NB4 (cell line): ENCODE measurements around the gene TDP2.
A peak's percentile ranks its signal among the peaks of the same experiment; 100 is the strongest.
"Not testable (repeated sequence)": the region's sequence is repeated elsewhere in the genome, so short reads cannot be mapped to it uniquely, and the experiment has no call there.

Experiments
- DNase-seq: peaks from one replicate; pipeline ENCODE4 v3.0.0; 2010; ENCODE audit warnings: low read depth
- H3K4me3 ChIP-seq: one replicate; pipeline ENCODE4 v1.5.1; 2011; ENCODE audit warnings: mild to moderate bottlenecking, low read depth, low read length, moderate library complexity
- CTCF ChIP-seq: IDR thresholded peaks from one replicate; pipeline ENCODE4 v1.5.1; 2012; ENCODE audit warnings: low read depth, low read length
- MYC ChIP-seq: IDR thresholded peaks from 2 replicates; pipeline ENCODE4 v1.6.1; 2011; ENCODE audit warnings: low read depth, low read length
- POLR2A ChIP-seq: IDR thresholded peaks from 2 replicates; pipeline ENCODE4 v1.6.1; 2011; ENCODE audit warnings: mild to moderate bottlenecking; ENCODE audit not compliant: insufficient read length; ENCODE audit errors: extremely low read depth
- TF ChIP-seq, protein P1 (sequence below): IDR thresholded peaks from 2 replicates; pipeline ENCODE4 v1.6.1; 2011; ENCODE audit warnings: low read depth, low read length

TDP2 gene

GRCh38 chr6:24667378-24667803, 692 bp upstream of the TDP2 start:
- DNase-seq = peak; percentile 67
- TF ChIP-seq POLR2A (no peak), CTCF (no peak), MYC (no peak)
- H3K4me3 ChIP-seq = peak overlapping the region; percentile 87

DNA sequence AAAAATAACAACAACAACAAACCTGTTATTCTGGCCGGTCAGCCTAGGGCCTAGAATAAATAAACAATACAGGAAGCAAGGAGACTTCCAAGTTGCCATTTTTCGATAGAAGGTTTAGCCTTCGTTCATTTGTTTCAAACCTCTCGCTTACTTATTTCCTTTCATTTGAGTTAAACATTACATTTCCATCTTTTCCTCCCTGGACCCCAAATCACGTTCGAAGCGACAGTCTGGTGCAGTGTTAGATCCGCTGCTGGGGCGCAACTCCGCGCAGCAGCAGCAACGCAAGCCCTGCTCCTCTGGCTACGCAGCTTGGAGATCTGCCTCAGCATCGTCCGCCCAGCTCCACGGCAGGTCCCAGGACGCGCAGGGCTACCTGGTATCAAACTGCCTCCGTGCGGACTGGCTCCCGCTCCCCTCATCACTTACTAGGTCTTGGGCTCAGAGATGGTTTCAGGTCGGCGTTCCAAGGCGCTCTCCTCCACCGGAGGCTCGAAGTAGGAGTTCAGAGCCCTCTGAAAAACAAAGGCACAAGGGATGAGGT, 530 bp downstream of the TDP2 start:
- DNase-seq = peak; percentile 62
- TF ChIP-seq, protein P1, sequence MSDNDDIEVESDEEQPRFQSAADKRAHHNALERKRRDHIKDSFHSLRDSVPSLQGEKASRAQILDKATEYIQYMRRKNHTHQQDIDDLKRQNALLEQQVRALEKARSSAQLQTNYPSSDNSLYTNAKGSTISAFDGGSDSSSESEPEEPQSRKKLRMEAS = no peak
- TF ChIP-seq CTCF (no peak), POLR2A (no peak), MYC (no peak)
- peak overlapping the region; percentile 99 for H3K4me3 ChIP-seq

DNA sequence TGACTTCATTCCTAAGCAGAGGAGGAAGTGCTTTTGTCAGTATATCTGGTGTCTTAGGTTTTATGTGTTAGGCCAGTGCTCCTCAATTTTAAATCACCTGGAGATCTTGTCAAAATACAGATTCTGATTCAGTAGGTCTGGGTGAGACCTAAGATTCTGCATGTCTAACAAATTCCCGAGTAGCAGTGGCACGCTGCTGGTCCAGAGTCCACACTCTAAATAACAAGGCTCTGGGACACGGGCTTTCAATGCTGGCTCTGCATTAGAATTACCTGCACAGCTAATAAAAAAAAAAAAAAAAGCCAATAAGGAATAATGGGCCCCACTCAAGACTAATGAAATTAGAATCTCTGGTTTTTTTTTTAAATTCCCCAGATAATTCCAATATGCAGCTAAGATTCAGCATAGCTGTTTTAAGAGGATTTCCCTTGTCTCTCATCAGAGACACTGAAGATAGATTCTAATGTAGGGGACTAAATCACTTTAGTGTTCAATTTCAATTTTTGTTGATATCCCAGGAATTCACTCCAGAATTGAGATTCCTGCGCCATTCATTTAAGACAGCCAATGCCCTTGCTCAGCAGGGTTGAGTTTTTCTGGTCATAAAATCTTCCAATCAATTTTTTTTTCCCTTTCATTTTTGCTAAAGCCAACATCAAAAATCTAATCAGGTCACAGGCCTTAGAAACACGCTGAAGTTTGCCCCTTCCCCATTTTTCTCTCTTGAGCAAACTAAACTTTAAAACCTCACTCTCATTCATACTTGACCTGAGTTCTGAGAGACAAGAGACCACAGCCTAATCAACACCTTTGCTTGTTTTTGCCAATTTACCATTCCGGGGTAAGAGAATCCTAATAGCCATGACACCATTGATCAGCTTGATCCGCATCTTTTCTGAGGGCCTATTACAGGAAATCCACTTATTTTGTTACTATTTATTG, 2.4 kb downstream of the TDP2 start:
- H3K4me3 ChIP-seq = peak overlapping the region; percentile 99
- no peak for TF ChIP-seq MYC
- TF ChIP-seq CTCF = no peak
- no peak for TF ChIP-seq POLR2A
- TF ChIP-seq, protein P1 = no peak
- DNase-seq = no peak

DNA sequence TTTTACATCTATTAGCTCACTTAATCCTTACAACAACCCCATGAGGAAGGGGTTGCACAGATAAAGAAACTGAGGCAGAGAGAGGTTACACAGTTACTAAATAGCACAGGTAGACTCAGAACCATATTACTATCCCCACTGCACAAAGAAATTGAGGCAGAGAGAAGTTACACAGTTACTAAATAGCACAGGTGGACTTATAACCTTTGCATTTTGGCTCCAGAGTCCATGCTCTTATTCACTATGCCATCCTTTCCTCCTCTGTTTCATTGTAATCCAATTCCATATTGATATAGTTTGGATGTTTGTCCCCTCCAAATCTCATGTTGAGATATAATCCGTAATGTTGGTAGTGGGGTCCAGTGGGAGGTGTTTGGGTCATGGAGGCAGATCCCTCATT, 3.5 kb downstream of the TDP2 start:
- TF ChIP-seq POLR2A (no peak), CTCF (no peak), MYC (no peak)
- TF ChIP-seq, protein P1 = no peak
- H3K4me3 ChIP-seq = no peak overlapping the region
- DNase-seq = no peak

DNA sequence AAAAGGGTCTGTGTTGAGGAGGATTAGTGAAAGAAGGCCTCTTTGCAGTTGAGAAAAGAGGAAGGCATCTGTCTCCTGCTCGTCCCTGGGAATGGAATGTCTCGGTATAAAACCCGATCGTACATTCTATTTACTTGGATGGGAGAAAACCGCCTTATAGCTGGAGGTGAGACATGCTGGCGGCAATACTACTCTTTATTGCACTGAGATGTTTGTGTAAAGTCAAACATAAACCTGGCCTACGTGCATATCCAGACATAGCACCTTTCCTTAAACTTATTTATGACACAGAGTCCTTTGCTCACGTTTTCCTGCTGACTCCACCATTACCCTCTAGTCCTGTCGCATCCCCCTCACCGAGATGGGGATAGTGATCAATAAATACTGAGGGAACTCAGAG, 4.5 kb downstream of the TDP2 start:
- no peak overlapping the region for H3K4me3 ChIP-seq
- no peak for DNase-seq
- TF ChIP-seq MYC = no peak
- TF ChIP-seq POLR2A = no peak
- TF ChIP-seq, protein P1 = no peak

- not testable (repeated sequence) for DNase-seq
Observed at GRCh38 chr6:24661759-24662158, 4.9 kb downstream of the TDP2 start.

More at GRCh38 chr6:24661759-24662158, 4.9 kb downstream of the TDP2 start:
- H3K4me3 ChIP-seq = not testable (repeated sequence)
